ENCODE data around the gene ABCB11. TPM values are rescaled to one million over a fixed set of nuclear protein-coding genes. Genes with fewer than 3 reads are reported as not detected.
A peak's percentile ranks its signal among the peaks of the same experiment; 100 is the strongest.

Gene ABCB11
- total RNA-seq, 4 donors from 2014 or later, result 0.13 TPM; not detected in 3

DNA sequence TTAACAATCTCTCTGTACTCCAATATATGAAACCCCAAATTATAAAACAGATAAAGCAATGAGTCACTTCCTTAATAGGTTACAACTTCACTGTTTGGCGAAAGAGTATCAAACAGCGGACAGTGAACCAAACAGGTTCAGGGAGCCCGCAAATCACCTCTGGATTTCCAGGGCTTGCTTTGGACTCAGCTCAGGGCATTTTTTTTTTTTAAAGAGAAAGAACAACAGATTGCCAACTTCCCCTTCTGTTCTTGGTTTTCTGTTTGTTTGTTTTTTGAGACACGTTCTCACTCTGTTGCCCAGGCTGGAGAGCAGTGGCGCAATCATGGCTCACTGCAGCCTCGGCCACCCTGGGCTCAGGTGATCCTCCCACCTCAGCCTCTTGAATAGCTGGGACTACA is 52.7 kb downstream of the ABCB11 start:
- Histone ChIP-seq H3K27ac (no peak overlapping the region), H3K4me3 (no peak overlapping the region), H3K4me1 (no peaks in the 10 kb centered on the region), H3K27me3 (no peaks in the 10 kb centered on the region), H3K9me3 (no peaks in the 10 kb centered on the region), H3K36me3 (no peaks in the 10 kb centered on the region)
- no peak for ATAC-seq
- WGBS, 2 donors (ENCODE audit: low coverage in 1 of 2), result 77 to 91% methylated on average over 4 to 6 of the region's 6 CpGs
- TF ChIP-seq POLR2A (IDR thresholded peaks at IDR 0.05), result no peak
- TF ChIP-seq, protein P1, sequence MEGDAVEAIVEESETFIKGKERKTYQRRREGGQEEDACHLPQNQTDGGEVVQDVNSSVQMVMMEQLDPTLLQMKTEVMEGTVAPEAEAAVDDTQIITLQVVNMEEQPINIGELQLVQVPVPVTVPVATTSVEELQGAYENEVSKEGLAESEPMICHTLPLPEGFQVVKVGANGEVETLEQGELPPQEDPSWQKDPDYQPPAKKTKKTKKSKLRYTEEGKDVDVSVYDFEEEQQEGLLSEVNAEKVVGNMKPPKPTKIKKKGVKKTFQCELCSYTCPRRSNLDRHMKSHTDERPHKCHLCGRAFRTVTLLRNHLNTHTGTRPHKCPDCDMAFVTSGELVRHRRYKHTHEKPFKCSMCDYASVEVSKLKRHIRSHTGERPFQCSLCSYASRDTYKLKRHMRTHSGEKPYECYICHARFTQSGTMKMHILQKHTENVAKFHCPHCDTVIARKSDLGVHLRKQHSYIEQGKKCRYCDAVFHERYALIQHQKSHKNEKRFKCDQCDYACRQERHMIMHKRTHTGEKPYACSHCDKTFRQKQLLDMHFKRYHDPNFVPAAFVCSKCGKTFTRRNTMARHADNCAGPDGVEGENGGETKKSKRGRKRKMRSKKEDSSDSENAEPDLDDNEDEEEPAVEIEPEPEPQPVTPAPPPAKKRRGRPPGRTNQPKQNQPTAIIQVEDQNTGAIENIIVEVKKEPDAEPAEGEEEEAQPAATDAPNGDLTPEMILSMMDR (IDR thresholded peaks at IDR 0.05), result no peak
- TF ChIP-seq POLR2AphosphoS5 (IDR thresholded peaks at IDR 0.05), result no peak
- no peak for TF ChIP-seq EP300 (IDR thresholded peaks at IDR 0.05)

DNA sequence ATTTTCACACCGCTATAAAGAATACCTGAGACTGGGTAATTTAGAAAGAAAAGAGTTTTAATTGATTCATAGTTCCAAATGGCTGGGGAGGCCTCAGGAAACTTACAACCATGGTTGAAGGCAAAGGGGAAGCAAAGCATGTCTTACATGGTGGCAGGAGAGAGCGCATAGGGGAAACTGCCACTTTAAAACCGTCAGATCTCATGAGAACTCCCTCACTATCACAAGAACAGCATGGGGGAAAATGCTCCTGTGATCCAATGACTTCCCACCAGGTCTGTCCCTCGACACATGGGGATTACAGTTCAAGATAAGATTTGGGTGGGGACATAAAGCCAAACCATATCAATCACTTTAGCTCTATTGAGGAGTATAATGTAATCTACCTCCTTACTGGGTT is 53.5 kb downstream of the ABCB11 start:
- no peak for ATAC-seq
- Histone ChIP-seq H3K4me3 (no peak overlapping the region), H3K4me1 (no peaks in the 10 kb centered on the region), H3K9me3 (no peaks in the 10 kb centered on the region), H3K36me3 (no peaks in the 10 kb centered on the region), H3K27ac (no peak overlapping the region), H3K27me3 (no peaks in the 10 kb centered on the region)
- WGBS, 2 donors (ENCODE audit: low coverage in 1 of 2), result 71 to 80% methylated on average over 3 to 4 of the region's 4 CpGs
- TF ChIP-seq POLR2A (IDR thresholded peaks at IDR 0.05) (no peak), EP300 (IDR thresholded peaks at IDR 0.05) (no peak), POLR2AphosphoS5 (IDR thresholded peaks at IDR 0.05) (no peak)
- TF ChIP-seq, protein P1 (IDR thresholded peaks at IDR 0.05), result no peak

DNA sequence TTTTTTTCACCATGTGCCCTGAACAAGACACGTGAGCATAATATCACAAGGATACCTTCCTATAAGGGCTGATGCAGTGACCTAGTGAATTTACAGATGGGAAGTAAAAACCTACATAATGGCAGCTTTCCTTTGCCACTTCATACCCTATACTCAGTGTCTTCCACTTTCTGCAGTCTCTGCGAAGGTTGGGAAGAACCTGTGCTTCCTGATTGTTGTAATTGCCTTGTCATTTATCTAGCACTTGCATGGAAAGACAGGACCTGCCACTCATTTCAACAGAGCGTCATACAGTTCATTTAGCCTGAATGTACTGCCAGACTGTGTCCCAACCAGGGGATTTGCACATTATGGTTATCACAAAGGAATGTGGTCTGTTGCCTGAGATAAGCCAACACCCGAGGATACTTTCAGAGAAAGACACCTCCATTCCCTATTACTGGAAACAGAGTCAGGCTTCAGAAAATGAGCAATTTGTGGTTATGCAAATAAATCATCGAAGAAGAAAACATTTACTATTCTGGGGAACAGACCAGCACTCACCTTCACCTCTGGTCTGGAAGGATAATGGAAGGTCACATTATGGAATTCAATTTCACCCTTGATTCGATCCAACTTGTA is 55.0 kb downstream of the ABCB11 start:
- TF ChIP-seq, protein P1 (IDR thresholded peaks at IDR 0.05), result no peak
- TF ChIP-seq POLR2A (IDR thresholded peaks at IDR 0.05) (no peak), POLR2AphosphoS5 (IDR thresholded peaks at IDR 0.05) (no peak), EP300 (IDR thresholded peaks at IDR 0.05) (no peak)
- no peak overlapping the region for H3K4me3 ChIP-seq
- no peak for ATAC-seq
- no peaks in the 10 kb centered on the region for H3K4me1 ChIP-seq
- 57 to 87% methylated on average over 5 to 6 of the region's 6 CpGs for WGBS, 2 donors (ENCODE audit: low coverage in 1 of 2)
- H3K27me3 ChIP-seq, result no peaks in the 10 kb centered on the region
- no peaks in the 10 kb centered on the region for H3K9me3 ChIP-seq
- H3K27ac ChIP-seq, result no peak overlapping the region
- no peaks in the 10 kb centered on the region for H3K36me3 ChIP-seq

DNA sequence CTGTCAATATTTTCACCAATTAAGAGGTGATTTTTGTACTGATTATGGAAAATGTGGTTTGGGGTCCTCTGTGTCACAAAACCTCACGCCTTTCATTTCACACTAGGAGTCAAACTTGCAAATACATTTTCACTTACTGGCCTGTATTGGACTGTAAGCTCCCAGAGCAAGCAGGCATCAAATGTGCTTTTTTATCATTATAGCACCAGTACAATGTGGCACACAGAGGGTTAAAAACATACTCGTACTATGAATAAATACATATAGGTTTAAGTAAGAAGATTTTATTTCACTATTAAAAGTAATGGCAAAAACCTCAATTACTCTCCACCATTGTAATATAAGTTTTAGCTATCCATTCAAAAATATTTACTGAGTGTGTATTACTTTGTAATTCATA is 56.7 kb downstream of the ABCB11 start:
- Histone ChIP-seq H3K4me3 (no peak overlapping the region), H3K36me3 (no peaks in the 10 kb centered on the region), H3K27me3 (no peaks in the 10 kb centered on the region), H3K4me1 (no peaks in the 10 kb centered on the region), H3K9me3 (no peaks in the 10 kb centered on the region), H3K27ac (no peak overlapping the region)
- ATAC-seq, result no peak
- no peak for TF ChIP-seq POLR2AphosphoS5 (IDR thresholded peaks at IDR 0.05)
- TF ChIP-seq EP300 (IDR thresholded peaks at IDR 0.05), result no peak
- TF ChIP-seq, protein P1 (IDR thresholded peaks at IDR 0.05), result no peak
- TF ChIP-seq POLR2A (IDR thresholded peaks at IDR 0.05), result no peak
- WGBS, 2 donors (ENCODE audit: low coverage in 1 of 2), result 47 to 71% methylated on average over 2 of the region's 2 CpGs

DNA sequence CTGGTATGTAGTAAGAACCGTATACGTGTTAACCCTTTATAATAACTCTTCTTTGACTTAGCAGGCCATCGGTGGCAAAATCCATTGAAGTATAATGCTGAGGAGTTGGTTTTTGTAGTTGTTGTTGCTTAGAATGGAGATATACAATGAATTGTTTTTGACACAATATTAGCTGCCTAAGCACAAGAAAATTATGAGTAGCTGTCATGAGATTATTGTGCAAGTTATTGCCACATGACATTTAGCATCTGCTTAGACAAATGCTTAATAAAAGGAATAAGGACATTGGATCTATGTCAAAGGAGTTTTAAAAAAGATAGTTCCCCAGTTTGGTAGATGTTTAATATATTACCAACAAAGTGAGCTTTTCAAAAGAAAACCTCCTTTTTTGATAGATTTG is 59.9 kb downstream of the ABCB11 start:
- ATAC-seq, result peak; percentile 31
- TF ChIP-seq EP300 (IDR thresholded peaks at IDR 0.05), result no peak
- no peak for TF ChIP-seq POLR2A (IDR thresholded peaks at IDR 0.05)
- TF ChIP-seq POLR2AphosphoS5 (IDR thresholded peaks at IDR 0.05), result no peak
- TF ChIP-seq, protein P1 (IDR thresholded peaks at IDR 0.05), result no peak
- no peaks in the 10 kb centered on the region for H3K4me1 ChIP-seq
- 47 to 65% methylated on average over 3 of the region's 3 CpGs for WGBS, 2 donors (ENCODE audit: low coverage in 1 of 2)
- no peaks in the 10 kb centered on the region for H3K27me3 ChIP-seq
- H3K27ac ChIP-seq, result no peak overlapping the region
- no peaks in the 10 kb centered on the region for H3K36me3 ChIP-seq
- no peaks in the 10 kb centered on the region for H3K9me3 ChIP-seq
- H3K4me3 ChIP-seq, result no peak overlapping the region
